Measurements from ENCODE around the gene OCLN. TPM values are rescaled to one million over a fixed set of nuclear protein-coding genes. Genes with fewer than 3 reads are reported as not detected.
"Not testable (repeated sequence)": the region's sequence is repeated elsewhere in the genome, so short reads cannot be mapped to it uniquely, and the experiment has no call there.

OCLN gene
- total RNA-seq, 2 donors from 2014 or later, result 0.62 to 2.8 TPM

GRCh38 chr5:69560587-69561431, 68.2 kb downstream of the OCLN start:
- not testable (repeated sequence) for H3K9me3 Mint-ChIP-seq; H3K27ac Mint-ChIP-seq; H3K27me3 Mint-ChIP-seq (ENCODE audit: low read depth); H3K36me3 Mint-ChIP-seq (ENCODE audit: insufficient read depth in 2 of 2); DNase-seq; H3K4me1 Mint-ChIP-seq (ENCODE audit: low read depth); ATAC-seq (replicated peaks in 1 of 2)
- H3K4me3 Mint-ChIP-seq, result peak overlapping the region; percentile 63 to 68

GRCh38 chr5:69566172-69566571, 73.6 kb downstream of the OCLN start:
- DNase-seq; H3K36me3 Mint-ChIP-seq (ENCODE audit: insufficient read depth in 2 of 2); H3K27me3 Mint-ChIP-seq (ENCODE audit: low read depth); H3K27ac Mint-ChIP-seq; H3K9me3 Mint-ChIP-seq; ATAC-seq (replicated peaks in 1 of 2); H3K4me3 Mint-ChIP-seq; H3K4me1 Mint-ChIP-seq (ENCODE audit: low read depth): not testable (repeated sequence)

- not testable (repeated sequence) for H3K27ac Mint-ChIP-seq; H3K9me3 Mint-ChIP-seq; H3K27me3 Mint-ChIP-seq (ENCODE audit: low read depth); DNase-seq; H3K36me3 Mint-ChIP-seq (ENCODE audit: insufficient read depth in 2 of 2); H3K4me1 Mint-ChIP-seq (ENCODE audit: low read depth); ATAC-seq (replicated peaks in 1 of 2); H3K4me3 Mint-ChIP-seq
Observed at GRCh38 chr5:69568072-69568471, 75.5 kb downstream of the OCLN start.

GRCh38 chr5:69583356-69583755, 90.8 kb downstream of the OCLN start:
- H3K9me3 Mint-ChIP-seq; DNase-seq; ATAC-seq (replicated peaks in 1 of 2); H3K4me3 Mint-ChIP-seq; H3K27me3 Mint-ChIP-seq (ENCODE audit: low read depth); H3K27ac Mint-ChIP-seq; H3K36me3 Mint-ChIP-seq (ENCODE audit: insufficient read depth in 2 of 2); H3K4me1 Mint-ChIP-seq (ENCODE audit: low read depth): not testable (repeated sequence)

GRCh38 chr5:69596114-69596840, 103.7 kb downstream of the OCLN start:
- H3K27me3 Mint-ChIP-seq (ENCODE audit: low read depth), result not testable (repeated sequence)

GRCh38 chr5:69601947-69602346, 109.4 kb downstream of the OCLN start:
- not testable (repeated sequence) for H3K9me3 Mint-ChIP-seq; H3K27me3 Mint-ChIP-seq (ENCODE audit: low read depth); H3K36me3 Mint-ChIP-seq (ENCODE audit: insufficient read depth in 2 of 2); H3K4me1 Mint-ChIP-seq (ENCODE audit: low read depth); H3K27ac Mint-ChIP-seq; ATAC-seq (replicated peaks in 1 of 2); DNase-seq; H3K4me3 Mint-ChIP-seq

More at GRCh38 chr5:69596114-69596840, 103.7 kb downstream of the OCLN start:
- H3K36me3 Mint-ChIP-seq (ENCODE audit: insufficient read depth in 2 of 2); H3K9me3 Mint-ChIP-seq; H3K4me3 Mint-ChIP-seq; DNase-seq; ATAC-seq (replicated peaks in 1 of 2); H3K4me1 Mint-ChIP-seq (ENCODE audit: low read depth); H3K27ac Mint-ChIP-seq: not testable (repeated sequence)

- not testable (repeated sequence) for H3K27ac Mint-ChIP-seq; DNase-seq; H3K36me3 Mint-ChIP-seq (ENCODE audit: insufficient read depth in 2 of 2); H3K27me3 Mint-ChIP-seq (ENCODE audit: low read depth); H3K4me1 Mint-ChIP-seq (ENCODE audit: low read depth); H3K9me3 Mint-ChIP-seq; ATAC-seq (replicated peaks in 1 of 2); H3K4me3 Mint-ChIP-seq
Observed at GRCh38 chr5:69606839-69607238, 114.2 kb downstream of the OCLN start.

Other genes with a start within 250 kb of the OCLN start
- gene CCDC125, start 160.0 kb upstream of the OCLN start, total RNA-seq, result 10 to 100 TPM; 10.6 to 12.6 TPM
- 10 to 100 TPM; 56.9 to 64.4 TPM for gene AK6, start 123.3 kb upstream of the OCLN start, total RNA-seq
- 10 to 100 TPM; 78.4 to 85.1 TPM for gene TAF9, start 123.3 kb upstream of the OCLN start, total RNA-seq
- gene RAD17, start 123.0 kb upstream of the OCLN start, total RNA-seq, result 10 to 100 TPM; 33.2 to 37.4 TPM
- under 1 TPM; 0.74 to 0.76 TPM for gene MARVELD2, start 77.7 kb upstream of the OCLN start, total RNA-seq
- gene GTF2H2C, start 67.4 kb downstream of the OCLN start, total RNA-seq, result 10 to 100 TPM; 44.4 to 54.3 TPM